ENCODE results near the gene MPIG6B.

The MPIG6B gene

DNA sequence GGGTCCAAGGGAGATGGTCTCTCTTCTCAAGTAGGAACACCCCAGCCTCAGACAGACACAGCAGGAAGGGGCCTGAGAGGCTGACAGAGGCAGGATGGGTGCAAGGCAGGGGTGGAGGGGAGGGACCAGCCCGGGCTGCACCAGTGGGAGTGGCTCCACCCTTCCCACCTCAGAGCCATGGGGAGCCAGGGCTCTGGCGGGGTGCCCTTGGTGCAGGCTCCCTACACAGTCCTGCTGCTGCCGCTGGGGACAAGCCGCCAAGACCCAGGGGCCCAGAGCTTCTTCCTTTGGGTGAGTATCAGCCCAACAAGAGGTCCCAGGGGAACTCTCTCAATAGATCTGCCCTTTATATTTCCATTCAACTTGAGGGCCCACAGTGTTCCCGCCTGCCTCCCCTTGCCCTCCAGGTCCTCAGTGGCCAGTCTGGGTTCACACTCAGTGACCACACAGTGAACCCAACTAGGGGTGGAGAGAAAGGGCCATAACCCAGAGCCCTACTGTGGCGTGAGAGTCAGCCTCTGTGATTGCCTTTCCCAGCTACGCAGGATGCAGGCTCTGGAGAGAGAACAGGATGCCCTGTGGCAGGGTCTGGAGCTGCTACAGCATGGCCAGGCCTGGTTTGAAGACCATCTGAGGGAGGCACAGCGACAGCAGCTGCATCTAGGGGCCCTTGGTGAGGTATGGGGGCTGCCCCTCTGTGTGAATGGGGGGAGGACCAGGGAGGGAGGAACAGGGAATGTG lies 39.9 kb downstream of the MPIG6B start:
- no peak for DNase-seq (ENCODE audit: low read depth)
- TF ChIP-seq, protein P1, sequence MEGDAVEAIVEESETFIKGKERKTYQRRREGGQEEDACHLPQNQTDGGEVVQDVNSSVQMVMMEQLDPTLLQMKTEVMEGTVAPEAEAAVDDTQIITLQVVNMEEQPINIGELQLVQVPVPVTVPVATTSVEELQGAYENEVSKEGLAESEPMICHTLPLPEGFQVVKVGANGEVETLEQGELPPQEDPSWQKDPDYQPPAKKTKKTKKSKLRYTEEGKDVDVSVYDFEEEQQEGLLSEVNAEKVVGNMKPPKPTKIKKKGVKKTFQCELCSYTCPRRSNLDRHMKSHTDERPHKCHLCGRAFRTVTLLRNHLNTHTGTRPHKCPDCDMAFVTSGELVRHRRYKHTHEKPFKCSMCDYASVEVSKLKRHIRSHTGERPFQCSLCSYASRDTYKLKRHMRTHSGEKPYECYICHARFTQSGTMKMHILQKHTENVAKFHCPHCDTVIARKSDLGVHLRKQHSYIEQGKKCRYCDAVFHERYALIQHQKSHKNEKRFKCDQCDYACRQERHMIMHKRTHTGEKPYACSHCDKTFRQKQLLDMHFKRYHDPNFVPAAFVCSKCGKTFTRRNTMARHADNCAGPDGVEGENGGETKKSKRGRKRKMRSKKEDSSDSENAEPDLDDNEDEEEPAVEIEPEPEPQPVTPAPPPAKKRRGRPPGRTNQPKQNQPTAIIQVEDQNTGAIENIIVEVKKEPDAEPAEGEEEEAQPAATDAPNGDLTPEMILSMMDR (conservative IDR thresholded peaks at IDR 0.05; ENCODE audit: low read depth, low read length): no peak
- no peak overlapping the region for H3K4me3 ChIP-seq (ENCODE audit: low read depth, low read length)

DNA sequence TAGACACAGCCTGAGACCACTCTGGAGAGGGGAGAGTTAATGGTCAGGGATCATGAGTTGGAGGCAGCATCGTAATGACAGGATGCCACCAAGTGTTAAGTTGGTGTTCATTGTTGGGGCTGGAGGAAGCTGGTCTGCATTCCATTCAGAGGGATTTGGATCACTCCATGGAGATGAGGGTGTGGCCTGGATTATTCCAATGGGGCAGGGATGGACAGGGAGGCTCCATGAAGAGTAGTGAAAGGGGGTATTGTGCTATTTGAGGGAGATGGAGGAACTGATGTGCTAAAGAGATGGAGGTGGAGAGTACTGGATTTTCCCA lies 40.4 kb downstream of the MPIG6B start:
- DNase-seq (ENCODE audit: low read depth): no peak
- TF ChIP-seq, protein P1 (conservative IDR thresholded peaks at IDR 0.05; ENCODE audit: low read depth, low read length): no peak
- H3K4me3 ChIP-seq (ENCODE audit: low read depth, low read length): no peak overlapping the region

DNA sequence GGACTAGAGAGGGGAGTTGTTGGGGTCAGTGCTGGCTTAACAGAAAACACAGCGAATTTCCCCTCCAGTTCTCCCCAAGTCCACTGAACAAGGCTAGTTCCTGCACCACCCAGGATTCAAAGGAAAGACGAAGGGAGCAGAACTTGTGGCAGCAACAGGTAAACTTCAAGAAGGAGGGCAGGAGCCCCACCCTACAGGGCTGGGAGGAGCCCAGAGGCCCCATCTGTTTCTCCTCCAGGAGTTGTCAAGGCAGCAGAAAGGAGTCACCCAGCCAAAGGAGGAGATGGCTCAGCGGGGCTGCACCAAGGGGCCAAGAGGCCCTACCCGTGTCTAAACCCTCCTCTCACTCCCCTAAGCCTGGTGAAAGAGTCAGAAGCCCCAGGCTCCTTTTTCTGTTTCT lies 41.0 kb downstream of the MPIG6B start:
- H3K4me3 ChIP-seq (ENCODE audit: low read depth, low read length): no peak overlapping the region
- TF ChIP-seq, protein P1 (conservative IDR thresholded peaks at IDR 0.05; ENCODE audit: low read depth, low read length): no peak
- no peak for DNase-seq (ENCODE audit: low read depth)

GRCh38 chr6:31765559-31765909 lies 42.4 kb downstream of the MPIG6B start:
- DNase-seq (ENCODE audit: low read depth): no peak
- no peak overlapping the region for H3K4me3 ChIP-seq (ENCODE audit: low read depth, low read length)
- TF ChIP-seq, protein P1 (conservative IDR thresholded peaks at IDR 0.05; ENCODE audit: low read depth, low read length): no peak

GRCh38 chr6:31765910-31766794 lies 43.0 kb downstream of the MPIG6B start:
- peak overlapping the region; percentile 41 for H3K4me3 ChIP-seq (ENCODE audit: low read depth, low read length)
- no peak for DNase-seq (ENCODE audit: low read depth)
- TF ChIP-seq, protein P1 (conservative IDR thresholded peaks at IDR 0.05; ENCODE audit: low read depth, low read length): no peak

DNA sequence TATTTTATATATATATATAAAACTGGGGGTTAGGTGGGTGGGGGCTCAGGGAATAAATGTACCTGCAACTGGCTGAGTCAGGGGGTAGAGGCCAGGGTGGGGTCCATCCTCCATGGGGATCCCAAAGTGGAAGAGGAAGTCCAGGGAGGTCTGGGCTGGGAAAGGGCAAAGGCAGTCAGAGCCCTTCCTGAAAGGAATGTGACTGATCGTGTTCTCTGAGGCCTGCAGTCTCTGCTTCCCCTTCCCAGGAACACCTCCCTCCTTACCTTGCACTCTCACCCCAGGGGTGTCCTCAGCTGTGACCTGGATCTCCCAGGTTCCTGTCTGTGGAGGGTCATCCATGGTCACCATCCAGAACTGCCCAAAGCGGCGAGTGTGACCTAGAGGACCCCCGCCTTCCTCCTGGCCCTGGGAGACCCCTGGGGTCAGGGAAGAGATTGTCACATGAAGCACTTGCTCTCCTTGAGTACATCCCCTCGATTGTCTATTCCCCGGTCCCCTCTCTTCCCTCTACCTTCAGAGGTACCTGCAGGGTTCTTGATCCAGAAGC lies 44.0 kb downstream of the MPIG6B start:
- DNase-seq (ENCODE audit: low read depth): no peak
- no peak overlapping the region for H3K4me3 ChIP-seq (ENCODE audit: low read depth, low read length)
- TF ChIP-seq, protein P1 (conservative IDR thresholded peaks at IDR 0.05; ENCODE audit: low read depth, low read length): no peak
